Subcutaneous abdominal adipose tissue (tissue), 5 donors: Measurements from ENCODE around the gene NUDT2.

Experiments
- H3K27ac ChIP-seq: one replicate; pipeline ENCODE4 v1.7.0; 2013; ENCODE audit warnings: low read depth, mild to moderate bottlenecking, inconsistent platforms, low read length, moderate library complexity
- H3K27me3 ChIP-seq, 5 donors: one replicate each; pipeline ENCODE4 v1.7.0; 2013; ENCODE audit warnings: low read length in 5 of 5, inconsistent platforms in 1 of 5; ENCODE audit not compliant: control insufficient read depth in 5 of 5, insufficient read depth in 4 of 5
- H3K36me3 ChIP-seq, 5 donors: one replicate each; pipeline ENCODE4 v1.7.0; 2013; ENCODE audit warnings: low read length in 5 of 5; ENCODE audit not compliant: control insufficient read depth in 5 of 5, insufficient read depth in 5 of 5
- H3K4me1 ChIP-seq, 5 donors: one replicate each; pipeline ENCODE4 v1.7.0; 2013; ENCODE audit warnings: low read length in 5 of 5, mild to moderate bottlenecking in 3 of 5, moderate library complexity in 1 of 5; ENCODE audit not compliant: control insufficient read depth in 5 of 5, insufficient read depth in 5 of 5
- H3K4me3 ChIP-seq, 5 donors: one replicate each; pipeline ENCODE4 v1.7.0; 2013; ENCODE audit warnings: low read length in 5 of 5, low read depth in 1 of 5
- H3K9ac ChIP-seq, 5 donors: one replicate each; pipeline ENCODE4 v1.7.0; 2013; ENCODE audit warnings: low read length in 5 of 5, mild to moderate bottlenecking in 4 of 5, moderate library complexity in 3 of 5
- H3K9me3 ChIP-seq, 5 donors: one replicate each; pipeline ENCODE4 v1.7.0; 2013; ENCODE audit warnings: low read length in 5 of 5; ENCODE audit not compliant: control insufficient read depth in 5 of 5
- donor health status: healthy.
- donor health status: healthy.
- donor health status: healthy.
- donor health status: healthy.
- donor health status: healthy.

The NUDT2 gene

DNA sequence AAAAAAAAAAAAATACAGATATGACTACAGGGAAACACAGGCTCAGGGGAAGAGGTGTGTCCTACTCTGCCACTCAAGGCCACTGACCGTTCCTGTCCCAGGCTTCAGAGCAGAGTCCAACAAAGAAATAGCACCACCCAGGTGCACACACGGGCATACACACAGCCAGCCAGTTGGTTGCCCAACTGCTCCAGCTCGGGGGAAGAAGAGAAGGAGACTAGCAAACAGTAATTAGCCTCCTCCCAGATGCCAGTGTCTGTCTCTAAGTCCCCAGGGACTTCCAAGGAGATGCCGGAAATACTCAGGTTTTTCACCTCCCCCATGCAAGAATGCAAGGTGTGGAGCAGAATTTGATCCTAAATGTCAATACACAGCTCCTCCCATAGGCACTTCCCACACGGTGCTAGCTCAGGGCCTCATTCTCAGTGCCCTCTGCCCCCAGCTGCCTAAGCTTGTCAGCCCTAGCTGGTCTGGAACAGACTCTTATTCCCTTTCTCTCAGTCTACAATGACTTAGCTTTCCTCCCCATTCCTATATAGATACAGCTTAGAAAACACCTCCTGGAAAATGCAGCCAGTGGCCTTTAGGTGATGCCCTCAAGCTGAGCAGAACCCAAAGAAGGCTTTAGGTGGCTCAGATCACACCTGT, 45.7 kb downstream of the NUDT2 start:
- Histone ChIP-seq H3K4me3 (no peak overlapping the region), H3K9ac (peak overlapping the region in 1 of 5 donors; percentile 83), H3K36me3 (peaks cover 0 to 22% (median 13%) of the 10 kb centered on the region in 5 donors), H3K4me1 (peaks cover 8 to 49% (median 38%) of the 10 kb centered on the region in 5 donors), H3K9me3 (peaks cover 0 to 3% (median 0%) of the 10 kb centered on the region in 5 donors), H3K27me3 (no peaks in the 10 kb centered on the region), H3K27ac (no peak overlapping the region)

DNA sequence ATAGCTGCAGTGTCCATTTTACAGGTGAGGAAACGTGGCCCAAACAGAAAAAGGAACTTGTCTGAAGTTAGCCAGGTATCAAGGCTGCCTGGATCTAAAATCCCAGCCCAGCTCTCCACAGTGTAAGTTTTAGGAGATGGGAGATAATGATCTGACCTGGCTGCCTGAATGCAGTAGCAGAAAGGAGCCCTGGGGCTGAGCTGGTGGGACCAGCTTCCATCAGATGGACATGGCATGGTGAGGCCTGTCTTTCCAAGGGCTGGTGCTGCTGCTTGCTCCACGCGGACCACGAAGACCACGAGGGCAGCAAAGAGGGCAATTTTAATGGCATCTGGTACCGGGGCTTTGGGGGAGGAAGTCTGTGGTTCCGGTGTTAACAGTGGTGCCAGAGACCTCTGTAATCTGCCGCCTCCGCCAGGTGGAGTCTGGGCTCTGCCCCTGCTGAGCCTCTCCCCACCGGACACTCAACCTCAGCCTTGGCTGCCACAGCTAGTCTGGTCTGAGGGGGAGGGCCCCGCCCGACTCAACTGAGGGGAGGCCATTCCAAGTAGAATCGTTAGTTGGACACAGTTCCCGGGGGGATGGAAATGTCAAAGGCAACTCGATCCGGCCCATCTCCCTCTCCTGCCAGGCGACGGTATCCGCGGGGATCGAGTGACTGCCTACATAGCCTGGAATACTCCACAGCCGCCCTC, 46.7 kb downstream of the NUDT2 start:
- Histone ChIP-seq H3K27ac (peak overlapping the region; percentile 37), H3K4me1 (peaks cover 5 to 48% (median 42%) of the 10 kb centered on the region in 5 donors), H3K9me3 (peaks cover 0 to 3% (median 0%) of the 10 kb centered on the region in 5 donors), H3K9ac (peak overlapping the region; percentile 26 to 90 (median 80)), H3K27me3 (no peaks in the 10 kb centered on the region), H3K4me3 (peak overlapping the region; percentile 62 to 85 (median 81)), H3K36me3 (peaks cover 0 to 13% (median 7%) of the 10 kb centered on the region in 5 donors)

DNA sequence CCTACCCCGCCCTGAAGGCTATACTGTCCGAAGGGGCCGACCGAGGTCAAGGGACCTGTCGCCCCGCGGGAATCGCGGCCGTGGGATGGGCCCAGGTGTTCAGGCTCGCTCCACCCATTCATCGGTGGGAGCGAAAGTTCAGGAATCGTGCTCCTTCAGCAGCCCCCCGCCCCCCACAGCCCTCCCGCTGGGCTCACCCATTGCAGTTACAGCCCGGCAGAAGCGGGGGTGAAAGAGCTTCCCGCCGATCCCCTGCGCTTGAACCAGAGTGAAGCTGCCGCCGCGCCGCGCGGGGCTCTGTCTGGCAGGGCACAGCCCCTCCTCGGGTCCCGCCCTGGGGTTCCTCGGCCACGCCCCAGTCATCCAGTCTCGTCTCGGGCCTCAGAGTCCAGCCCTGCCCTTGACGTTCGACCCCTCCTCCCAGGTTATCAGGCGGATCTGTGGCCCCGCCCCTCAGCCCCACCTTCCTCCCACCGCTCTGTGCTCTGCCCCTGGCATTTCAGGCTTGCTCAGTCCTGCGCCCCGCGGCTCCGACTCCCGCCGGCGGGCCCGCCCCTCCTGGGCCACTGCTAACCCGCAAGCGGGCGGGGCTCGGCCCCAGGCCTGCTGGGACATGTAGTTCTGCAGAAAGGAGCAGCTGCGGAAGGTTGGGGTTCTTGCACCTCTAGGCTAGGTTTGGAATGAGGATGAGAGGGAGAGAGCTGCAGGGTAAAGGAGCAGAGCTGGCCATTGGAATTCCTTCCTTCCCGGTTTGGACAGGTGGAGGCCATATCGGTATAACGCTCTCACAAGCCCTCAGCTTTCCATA, 47.4 kb downstream of the NUDT2 start, which contains the start of gene MYORG:
Gene MYORG, minus strand, starts transcription at position 303 of the 808 bp plus-strand sequence. CDS start 3,955 bp downstream, outside the sequence.
- Histone ChIP-seq H3K4me3 (peak within 1 kb of the TSS; percentile 75 to 93 (median 84)), H3K4me1 (peaks cover 5 to 51% (median 46%) of the 10 kb centered on the region in 5 donors), H3K9me3 (peaks cover 0 to 2% (median 0%) of the 10 kb centered on the region in 5 donors), H3K36me3 (peaks cover 0 to 7% (median 4%) of the 10 kb centered on the region in 5 donors), H3K27ac (peak within 1 kb of the TSS; percentile 37), H3K27me3 (no peaks in the 10 kb centered on the region), H3K9ac (peak within 1 kb of the TSS; percentile 26 to 90 (median 80))

DNA sequence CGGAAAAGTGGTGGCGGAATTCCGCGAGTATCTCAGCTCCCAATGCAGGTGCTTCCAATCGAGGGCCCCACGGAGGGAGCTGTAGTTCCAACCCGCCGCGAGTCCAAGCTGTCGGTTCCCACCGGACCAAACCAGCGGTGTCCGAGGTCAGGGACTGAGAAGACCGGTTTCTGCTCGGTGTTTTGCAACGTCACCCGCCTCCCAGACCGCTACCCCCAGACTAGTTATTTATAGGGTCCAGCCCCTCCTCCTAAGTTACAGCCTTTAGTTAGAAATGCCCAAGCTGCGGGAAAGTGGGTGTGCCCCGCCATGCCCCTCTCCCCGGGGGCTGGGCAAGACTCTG, 48.0 kb downstream of the NUDT2 start:
- Histone ChIP-seq H3K27ac (peak overlapping the region; percentile 30), H3K27me3 (no peaks in the 10 kb centered on the region), H3K4me1 (peaks cover 5 to 55% (median 48%) of the 10 kb centered on the region in 5 donors), H3K9me3 (no peaks in the 10 kb centered on the region), H3K4me3 (peak overlapping the region; percentile 75 to 93 (median 84)), H3K36me3 (peaks cover 0 to 1% (median 0%) of the 10 kb centered on the region in 5 donors), H3K9ac (peak overlapping the region in 4 of 5 donors; percentile 54 to 90 (median 74))

DNA sequence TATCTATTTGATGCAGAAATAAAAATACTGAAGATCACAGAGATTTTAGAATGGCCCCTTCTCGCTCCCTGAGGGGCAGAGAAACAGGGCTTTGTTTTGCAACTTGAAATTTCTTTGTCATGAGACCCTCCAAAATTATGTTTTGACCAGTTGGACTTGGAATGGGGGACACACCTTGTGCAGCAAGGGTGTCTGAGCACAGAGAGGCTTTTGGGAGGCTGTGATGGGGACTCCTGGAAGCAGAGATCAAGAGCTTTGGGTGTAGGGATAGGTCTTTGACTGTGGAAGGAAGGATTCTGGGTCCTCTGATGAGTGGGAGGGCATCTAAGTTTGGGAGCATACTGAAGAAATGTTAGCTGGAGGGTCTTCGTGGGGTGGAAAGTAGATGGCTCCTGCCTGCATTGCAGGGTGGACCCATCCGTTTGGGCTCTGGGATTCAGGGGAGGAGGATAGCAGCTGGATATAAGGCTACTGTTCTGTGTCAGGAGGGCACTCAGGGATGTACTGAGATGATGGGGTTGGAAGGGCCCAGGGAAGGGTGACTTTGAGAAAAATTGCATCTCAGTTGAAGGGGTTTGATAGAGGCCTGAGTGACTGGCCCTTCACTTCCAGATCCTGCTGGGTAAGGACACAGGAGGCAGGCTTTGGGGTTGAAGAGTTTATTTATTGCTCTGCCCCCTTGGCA, 49.1 kb downstream of the NUDT2 start:
- Histone ChIP-seq H3K27ac (no peak overlapping the region), H3K9ac (no peak overlapping the region), H3K4me1 (peaks cover 5 to 55% (median 48%) of the 10 kb centered on the region in 5 donors), H3K36me3 (no peaks in the 10 kb centered on the region), H3K27me3 (no peaks in the 10 kb centered on the region), H3K4me3 (no peak overlapping the region), H3K9me3 (no peaks in the 10 kb centered on the region)

DNA sequence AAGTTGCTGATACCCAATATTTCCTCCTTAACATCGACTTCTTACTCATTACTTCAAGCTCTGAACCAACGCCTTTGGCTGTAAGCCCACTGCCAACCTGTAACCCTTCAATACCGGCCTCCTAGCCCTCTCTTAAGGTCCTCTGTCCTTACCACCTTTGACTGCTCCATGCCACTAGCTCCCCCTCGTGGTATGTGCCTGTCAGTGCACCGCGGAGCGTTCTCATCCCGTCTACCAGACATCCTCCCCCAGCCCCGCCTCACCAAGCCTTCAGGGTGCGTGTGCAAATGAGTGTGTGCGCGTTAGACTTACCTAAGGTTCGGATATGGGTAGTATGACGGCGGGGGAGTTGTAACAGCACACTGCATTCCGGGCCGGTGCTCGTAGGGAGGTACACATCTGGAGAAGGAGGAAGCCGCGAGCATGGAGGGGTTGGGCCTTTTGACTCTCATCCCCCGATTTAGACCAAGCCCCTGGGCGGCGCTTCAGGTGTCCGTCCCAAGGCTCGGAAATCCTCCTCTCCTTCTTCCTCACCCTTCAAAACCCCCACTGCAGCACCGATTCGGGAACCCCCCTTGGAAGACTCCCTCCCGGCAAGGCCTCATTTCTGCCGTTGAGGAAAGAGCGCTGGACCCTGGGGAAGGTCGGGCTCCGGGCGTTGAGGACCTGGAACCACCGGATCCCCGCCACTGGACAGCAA, 50.1 kb downstream of the NUDT2 start:
- H3K27me3 ChIP-seq: no peaks in the 10 kb centered on the region
- H3K4me3 ChIP-seq: peak overlapping the region; percentile 52 to 75 (median 69)
- peak overlapping the region; percentile 54 for H3K27ac ChIP-seq
- H3K36me3 ChIP-seq: no peaks in the 10 kb centered on the region
- peak overlapping the region in 2 of 5 donors; percentile 1 to 2 for H3K9ac ChIP-seq
- peaks cover 5 to 62% (median 56%) of the 10 kb centered on the region in 5 donors for H3K4me1 ChIP-seq
- H3K9me3 ChIP-seq: no peaks in the 10 kb centered on the region

DNA sequence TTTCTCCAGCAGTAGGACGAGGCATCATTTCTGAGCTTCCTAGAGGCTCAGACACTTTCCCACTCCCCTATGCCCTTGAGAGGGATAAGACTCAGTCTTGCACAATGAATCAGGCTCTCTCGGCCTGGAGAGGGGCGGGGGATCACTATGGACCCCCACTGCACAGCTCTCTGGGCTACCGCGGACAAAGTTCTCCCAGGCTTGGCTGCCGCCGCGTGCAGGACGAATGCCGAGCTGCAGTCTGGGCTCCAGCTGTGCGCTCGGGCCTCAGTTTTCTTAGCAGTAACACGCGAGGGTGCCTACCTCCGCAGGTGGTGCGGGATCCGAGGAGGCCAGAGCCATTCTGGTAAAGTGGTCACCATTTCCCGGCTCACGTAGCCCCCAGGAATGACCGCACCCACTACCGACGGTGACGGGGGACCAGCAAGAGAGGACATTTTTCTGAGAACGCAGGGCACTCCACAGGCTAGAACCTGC, 50.7 kb downstream of the NUDT2 start:
- Histone ChIP-seq H3K27me3 (no peaks in the 10 kb centered on the region), H3K4me3 (peak overlapping the region; percentile 26 to 75 (median 69)), H3K36me3 (no peaks in the 10 kb centered on the region), H3K4me1 (peaks cover 5 to 64% (median 62%) of the 10 kb centered on the region in 5 donors), H3K27ac (peak overlapping the region; percentile 54), H3K9me3 (no peaks in the 10 kb centered on the region), H3K9ac (peak overlapping the region in 2 of 5 donors; percentile 1 to 2)

DNA sequence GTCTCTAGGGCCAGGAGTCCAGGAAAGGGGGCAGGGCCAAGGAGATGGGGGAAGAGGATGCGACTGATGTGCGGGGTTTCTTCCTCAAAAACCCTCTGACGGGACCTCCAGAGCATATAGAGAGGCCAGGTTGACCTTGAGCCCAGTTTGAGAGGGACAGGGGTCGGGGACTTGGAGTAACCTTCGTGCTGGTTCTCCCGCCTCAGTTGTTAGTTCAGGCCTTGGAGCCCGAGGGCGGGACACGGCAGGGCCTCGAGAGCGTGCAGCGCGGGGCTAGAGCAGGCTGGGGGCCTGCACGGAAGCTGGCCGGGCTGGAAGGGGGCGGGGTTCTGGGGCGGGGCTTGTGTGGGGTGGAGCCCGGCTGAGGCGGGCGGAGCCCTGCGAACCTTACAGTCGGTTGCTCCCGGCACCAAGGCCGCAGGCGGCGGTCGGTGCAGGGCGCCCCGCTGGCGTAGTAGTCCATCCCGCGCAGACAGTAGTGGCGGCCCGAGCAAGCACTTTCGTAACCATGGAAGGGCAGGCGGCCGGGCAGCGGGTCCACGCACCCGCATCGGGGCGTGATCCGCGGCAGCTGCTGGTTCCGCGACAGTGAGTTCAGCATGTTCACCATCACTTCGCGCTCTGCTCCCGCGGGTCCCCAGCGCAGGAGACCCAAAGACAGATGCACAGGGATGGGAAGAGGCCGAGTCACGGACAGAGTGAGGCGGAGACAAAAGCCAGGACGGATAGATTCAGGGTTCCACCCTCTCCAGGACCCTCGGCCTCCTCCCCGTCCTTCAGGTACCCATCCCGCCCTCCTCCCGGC, 51.3 kb downstream of the NUDT2 start:
- Histone ChIP-seq H3K4me3 (peak overlapping the region; percentile 68 to 76 (median 73)), H3K9ac (peak overlapping the region; percentile 61 to 82 (median 63)), H3K27me3 (no peaks in the 10 kb centered on the region), H3K27ac (peak overlapping the region; percentile 54), H3K9me3 (no peaks in the 10 kb centered on the region), H3K36me3 (no peaks in the 10 kb centered on the region), H3K4me1 (peaks cover 5 to 60% (median 57%) of the 10 kb centered on the region in 5 donors)
